Measurements from ENCODE around the gene FHAD1. TPM values are rescaled to one million over a fixed set of nuclear protein-coding genes. Genes with fewer than 3 reads are reported as not detected.

The FHAD1 gene
- total and polyA plus RNA-seq, 2 of the 13 experiments (the other 11 are each of a cell fraction or from before 2014, with no cell fraction given): not detected

DNA sequence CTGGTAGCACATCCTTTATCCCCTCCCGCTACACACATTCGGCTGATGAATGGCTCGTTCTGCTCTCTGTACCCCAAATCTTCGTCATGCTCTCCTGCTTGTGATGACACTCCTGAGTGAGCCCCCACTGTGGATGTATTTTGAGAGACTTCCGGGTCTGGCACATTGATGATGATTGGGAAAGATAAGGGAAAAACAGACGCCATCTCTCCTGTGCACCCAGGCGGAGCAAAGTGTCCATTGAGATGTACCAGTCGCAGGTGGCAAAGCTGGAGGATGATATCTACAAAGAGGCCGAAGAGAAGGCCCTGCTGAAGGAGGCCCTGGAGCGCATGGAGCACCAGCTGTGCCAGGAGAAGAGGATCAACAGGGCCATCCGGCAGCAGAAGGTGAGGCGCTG, 134.8 kb downstream of the FHAD1 start (continued):
- TF ChIP-seq RBM39 (IDR thresholded peaks at IDR 0.05; ENCODE audit: low read depth, low read length, poor library complexity, severe bottlenecking) (no peak), CREM (IDR thresholded peaks at IDR 0.05) (no peak), CREM (CRISPR knock-in tag; IDR thresholded peaks at IDR 0.05) (no peak), PHF5A (CRISPR knock-in tag; IDR thresholded peaks at IDR 0.05; ENCODE audit: low read depth, unreplicated experiment) (no peak)

DNA sequence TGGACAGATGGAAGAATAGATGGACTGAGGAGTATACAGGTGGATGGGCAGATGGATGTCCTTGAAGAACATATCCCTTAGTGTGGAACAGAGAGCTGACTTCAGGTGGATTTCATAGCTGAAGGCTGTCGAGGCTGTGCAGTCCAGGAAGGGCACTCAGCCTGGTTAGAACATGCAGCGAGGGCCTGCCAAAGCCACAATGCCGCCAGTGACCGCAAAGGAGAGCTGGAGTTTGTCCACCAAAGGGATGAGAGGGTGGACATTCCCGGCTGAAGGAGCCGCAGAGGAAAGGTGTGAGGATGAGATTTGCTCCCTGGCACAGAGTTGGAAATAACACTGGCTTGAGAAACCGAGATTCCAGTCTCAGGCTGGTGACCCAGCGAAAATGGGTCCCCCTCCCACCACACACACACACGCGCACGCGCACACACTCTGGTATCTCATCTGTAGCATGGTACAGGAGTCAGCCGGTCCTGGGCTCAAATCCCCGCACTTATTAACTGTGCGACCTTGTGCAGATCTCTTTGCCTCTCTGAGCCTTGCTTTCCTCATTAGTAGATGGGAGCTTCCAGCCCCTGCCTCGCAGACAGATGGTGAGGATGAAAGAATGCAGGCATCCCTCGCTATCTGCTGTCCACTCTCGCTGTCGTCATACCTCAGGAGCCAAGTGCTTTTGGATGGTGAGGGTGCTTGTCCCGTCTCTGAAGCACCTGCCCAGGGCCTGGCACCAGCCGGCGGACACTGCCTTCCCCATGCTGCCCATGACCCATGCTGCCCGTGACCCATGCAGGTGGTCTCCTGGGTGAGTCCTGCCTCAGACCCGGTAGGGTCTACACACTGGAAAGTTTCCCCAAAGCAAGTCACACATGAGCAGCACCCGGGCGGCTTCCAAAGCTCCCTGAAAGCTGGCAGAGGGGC, 135.8 kb downstream of the FHAD1 start:
- in situ Hi-C loops (cut with HindIII; ENCODE audit: extremely low pct_ligation_motif_present, low pct_unique_long_range_greater_than_20kb) (no loop called here), intact Hi-C loops (cut with micrococcal nuclease; ENCODE audit: unreplicated experiment) (no loop called here)
- no peak overlapping the region for H3K4me3 ChIP-seq (replicated peaks in 1 of 3; ENCODE audit: insufficient read depth in 1 of 3, low read depth in 2 of 3, low read length in 3 of 3)
- H3K79me2 ChIP-seq (ENCODE audit: insufficient read depth, low read length): no peaks in the 10 kb centered on the region
- no peak overlapping the region for H2AFZ ChIP-seq (ENCODE audit: low read length)
- H4K20me1 ChIP-seq (ENCODE audit: insufficient read depth, low read length): no peaks in the 10 kb centered on the region
- H3K9ac ChIP-seq (ENCODE audit: insufficient read depth, low read depth, low read length): no peak overlapping the region
- H3K36me3 ChIP-seq (replicated peaks in 1 of 2; ENCODE audit: control insufficient read depth in 1 of 2, insufficient read depth in 2 of 2, low read length in 2 of 2): no peaks in the 10 kb centered on the region
- FAIRE-seq: no peak
- H3K4me2 ChIP-seq (ENCODE audit: low read depth, low read length): no peak overlapping the region
- no peak for DNase-seq (ENCODE audit: low spot score)
- WGBS (ENCODE audit: low lambda C conversion rate): 56% methylated on average over 20 of the region's 26 CpGs
- no peak for ATAC-seq
- H3K27ac ChIP-seq (ENCODE audit: extremely low read length, insufficient read depth, low read length): no peak overlapping the region
- ChIA-PET CTCF (ENCODE audit: low intra/inter-chr PET ratio, low total read pairs) (no interaction called here), POLR2A (no interaction called here)
- no TSS peak for BruUV-seq (replicated peaks)
- no peaks in the 10 kb centered on the region for H3K9me3 ChIP-seq (ENCODE audit: low read length)
- H3K4me1 ChIP-seq (ENCODE audit: insufficient read depth, low read length): peaks cover 14% of the 10 kb centered on the region
- peaks cover 5 to 75% of the 10 kb centered on the region in 2 experiments; a peak in 4 of 5 replicates for H3K27me3 ChIP-seq (ENCODE audit: control insufficient read depth in 1 of 2, insufficient read depth in 2 of 2, low read length in 2 of 2)
- no peak for TF ChIP-seq ZNF205 (CRISPR knock-in tag; IDR thresholded peaks at IDR 0.05)
- no peak for TF ChIP-seq ISX (CRISPR knock-in tag; conservative IDR thresholded peaks at IDR 0.05)
- TF ChIP-seq, protein P1, sequence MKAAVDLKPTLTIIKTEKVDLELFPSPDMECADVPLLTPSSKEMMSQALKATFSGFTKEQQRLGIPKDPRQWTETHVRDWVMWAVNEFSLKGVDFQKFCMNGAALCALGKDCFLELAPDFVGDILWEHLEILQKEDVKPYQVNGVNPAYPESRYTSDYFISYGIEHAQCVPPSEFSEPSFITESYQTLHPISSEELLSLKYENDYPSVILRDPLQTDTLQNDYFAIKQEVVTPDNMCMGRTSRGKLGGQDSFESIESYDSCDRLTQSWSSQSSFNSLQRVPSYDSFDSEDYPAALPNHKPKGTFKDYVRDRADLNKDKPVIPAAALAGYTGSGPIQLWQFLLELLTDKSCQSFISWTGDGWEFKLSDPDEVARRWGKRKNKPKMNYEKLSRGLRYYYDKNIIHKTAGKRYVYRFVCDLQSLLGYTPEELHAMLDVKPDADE (CRISPR knock-in tag; IDR thresholded peaks at IDR 0.05): no peak
- TF ChIP-seq, protein P2, sequence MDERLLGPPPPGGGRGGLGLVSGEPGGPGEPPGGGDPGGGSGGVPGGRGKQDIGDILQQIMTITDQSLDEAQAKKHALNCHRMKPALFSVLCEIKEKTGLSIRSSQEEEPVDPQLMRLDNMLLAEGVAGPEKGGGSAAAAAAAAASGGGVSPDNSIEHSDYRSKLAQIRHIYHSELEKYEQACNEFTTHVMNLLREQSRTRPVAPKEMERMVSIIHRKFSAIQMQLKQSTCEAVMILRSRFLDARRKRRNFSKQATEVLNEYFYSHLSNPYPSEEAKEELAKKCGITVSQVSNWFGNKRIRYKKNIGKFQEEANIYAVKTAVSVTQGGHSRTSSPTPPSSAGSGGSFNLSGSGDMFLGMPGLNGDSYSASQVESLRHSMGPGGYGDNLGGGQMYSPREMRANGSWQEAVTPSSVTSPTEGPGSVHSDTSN (CRISPR knock-in tag; IDR thresholded peaks at IDR 0.05): no peak
- no peak for TF ChIP-seq HNRNPUL1 (IDR thresholded peaks at IDR 0.05; ENCODE audit: low read depth, low read length)
- TF ChIP-seq FLYWCH1 (CRISPR knock-in tag; IDR thresholded peaks at IDR 0.05): no peak
- TF ChIP-seq ZNF44 (CRISPR knock-in tag; IDR thresholded peaks at IDR 0.05): no peak
- TF ChIP-seq MAF1 (CRISPR knock-in tag; IDR thresholded peaks at IDR 0.05; ENCODE audit: borderline replicate concordance): no peak
- no peak for TF ChIP-seq NFKBIZ (CRISPR knock-in tag; IDR thresholded peaks at IDR 0.05)
- no peak for TF ChIP-seq ELF4 (CRISPR knock-in tag; IDR thresholded peaks at IDR 0.05; ENCODE audit: borderline replicate concordance)
- no peak for TF ChIP-seq ZNF256 (CRISPR knock-in tag; conservative IDR thresholded peaks at IDR 0.05)
- TF ChIP-seq, protein P3, sequence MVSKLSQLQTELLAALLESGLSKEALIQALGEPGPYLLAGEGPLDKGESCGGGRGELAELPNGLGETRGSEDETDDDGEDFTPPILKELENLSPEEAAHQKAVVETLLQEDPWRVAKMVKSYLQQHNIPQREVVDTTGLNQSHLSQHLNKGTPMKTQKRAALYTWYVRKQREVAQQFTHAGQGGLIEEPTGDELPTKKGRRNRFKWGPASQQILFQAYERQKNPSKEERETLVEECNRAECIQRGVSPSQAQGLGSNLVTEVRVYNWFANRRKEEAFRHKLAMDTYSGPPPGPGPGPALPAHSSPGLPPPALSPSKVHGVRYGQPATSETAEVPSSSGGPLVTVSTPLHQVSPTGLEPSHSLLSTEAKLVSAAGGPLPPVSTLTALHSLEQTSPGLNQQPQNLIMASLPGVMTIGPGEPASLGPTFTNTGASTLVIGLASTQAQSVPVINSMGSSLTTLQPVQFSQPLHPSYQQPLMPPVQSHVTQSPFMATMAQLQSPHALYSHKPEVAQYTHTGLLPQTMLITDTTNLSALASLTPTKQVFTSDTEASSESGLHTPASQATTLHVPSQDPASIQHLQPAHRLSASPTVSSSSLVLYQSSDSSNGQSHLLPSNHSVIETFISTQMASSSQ (IDR thresholded peaks at IDR 0.05; ENCODE audit: low read depth): no peak
- TF ChIP-seq, protein P3 (CRISPR knock-in tag; IDR thresholded peaks at IDR 0.05; ENCODE audit: borderline replicate concordance): no peak
- no peak for TF ChIP-seq PAWR (CRISPR knock-in tag; IDR thresholded peaks at IDR 0.05; ENCODE audit: borderline replicate concordance)

Measured in HepG2 (cell line).